Endothelial cell of umbilical vein (primary cell): ENCODE data around the gene ODF4. TPM values are rescaled to one million over a fixed set of nuclear protein-coding genes. Genes with fewer than 3 reads are reported as not detected.

Source experiments
- BruUV-seq: library from RNA; stranded (reverse); fragments of 400-500 nt; replicated peaks from 2 replicates; lab custom pipeline; 2021; lab: Mats Ljungman, UMichigan
- CTCF ChIA-PET: fragments of 300-600, 350-600 bp; sonication (Branson Sonifier 250); formaldehyde crosslinking; loops from one replicate; lab custom pipeline; 2021; ENCODE audit warnings: antibody characterized with exemption, inconsistent platforms; lab: Charles Lee
- POLR2A ChIA-PET: fragments of 300-600, 350-600 bp; sonication (Branson Sonifier 250); formaldehyde crosslinking; loops from one replicate; lab custom pipeline; 2021; ENCODE audit warnings: antibody characterized with exemption, inconsistent platforms; lab: Charles Lee
- DNase-seq: peaks from one replicate; pipeline ENCODE4 v3.0.0-alpha.2; 2011; ENCODE audit warnings: low read depth, low spot score
- FAIRE-seq: peaks from 2 replicates; lab custom pipeline; 2011; peaks lifted over from hg19 to GRCh38; lab: Jason Lieb, UNC
- H2AFZ ChIP-seq: 2 replicates; pipeline ENCODE4 v1.6.0; 2012; ENCODE audit warnings: low read depth, low read length, control low read depth, inconsistent platforms
- H3K27ac ChIP-seq: 2 replicates; pipeline ENCODE4 v1.5.1; 2011; ENCODE audit warnings: low read depth, mild to moderate bottlenecking, control low read depth, low read length, moderate library complexity; ENCODE audit not compliant: insufficient read depth
- H3K27me3 ChIP-seq, 2 experiments: 2 replicates each; pipeline versions ENCODE4 v1.6.0 to v1.6.1; 2011; ENCODE audit warnings: low read length in 2 of 2, mixed read lengths in 1 of 2; ENCODE audit not compliant: control insufficient read depth in 2 of 2, insufficient read depth in 2 of 2
- H3K36me3 ChIP-seq, 2 experiments: 2 replicates in 1 of 2; 3 replicates in 1 of 2; pipeline ENCODE4 v1.5.1; 2011; ENCODE audit warnings: low read length in 2 of 2, mild to moderate bottlenecking in 1 of 2, moderate library complexity in 1 of 2; ENCODE audit not compliant: control insufficient read depth in 2 of 2, insufficient read depth in 2 of 2; ENCODE audit errors: extremely low read depth in 1 of 2
- H3K4me1 ChIP-seq: 3 replicates; pipeline ENCODE4 v1.5.1; 2011; ENCODE audit warnings: mild to moderate bottlenecking, low read length; ENCODE audit not compliant: control insufficient read depth, insufficient read depth; ENCODE audit errors: extremely low read depth
- H3K4me2 ChIP-seq: 2 replicates; pipeline ENCODE4 v1.6.1; 2011; ENCODE audit warnings: low read length, control low read depth, mixed read lengths; ENCODE audit not compliant: insufficient read depth
- H3K4me3 ChIP-seq, 3 experiments: fragments of 200-600 bp in 1 of 3; sonication (generic), shearing (Covaris generic) in 1 of 3; replicated peaks in 1 of 3; 2 replicates each; pipeline ENCODE4 v1.5.1; 2011 to 2016; ENCODE audit warnings: control low read depth in 3 of 3, low read length in 3 of 3, mild to moderate bottlenecking in 2 of 3, inconsistent platforms in 1 of 3, low read depth in 1 of 3, moderate library complexity in 1 of 3; ENCODE audit not compliant: insufficient read depth in 1 of 3
- H3K79me2 ChIP-seq: 2 replicates; pipeline ENCODE4 v1.6.0; 2012; ENCODE audit warnings: low read length, inconsistent platforms; ENCODE audit not compliant: control insufficient read depth, insufficient read depth
- H3K9ac ChIP-seq: replicated peaks from 2 replicates; pipeline ENCODE3; 2011; ENCODE audit warnings: low read length, control low read depth; ENCODE audit not compliant: insufficient read depth; ENCODE audit errors: extremely low read depth
- H3K9me1 ChIP-seq: replicated peaks from 3 replicates; pipeline ENCODE4 v1.6.0; 2011; ENCODE audit warnings: mild to moderate bottlenecking, low read length; ENCODE audit not compliant: control insufficient read depth, insufficient read depth; ENCODE audit errors: extremely low read depth
- H3K9me3 ChIP-seq: replicated peaks from 2 replicates; pipeline ENCODE4 v1.5.1; 2012; ENCODE audit warnings: low read length, inconsistent platforms; ENCODE audit not compliant: control insufficient read depth, insufficient read depth
- H4K20me1 ChIP-seq: replicated peaks from 2 replicates; pipeline ENCODE3; 2011; ENCODE audit warnings: mild to moderate bottlenecking, low read length; ENCODE audit not compliant: control insufficient read depth, insufficient read depth; ENCODE audit errors: extremely low read depth
- EZH2 ChIP-seq: IDR thresholded peaks from 2 replicates; pipeline ENCODE4 v1.6.1; 2012; ENCODE audit warnings: borderline replicate concordance, low read depth, mild to moderate bottlenecking, moderate library complexity, low read length, inconsistent platforms; ENCODE audit not compliant: severe bottlenecking
- FOS ChIP-seq: IDR thresholded peaks from 2 replicates; pipeline ENCODE4 v1.6.1; 2011; ENCODE audit warnings: mild to moderate bottlenecking, low read length, moderate library complexity, borderline replicate concordance; ENCODE audit not compliant: insufficient read depth
- GATA2 ChIP-seq: IDR thresholded peaks from 2 replicates; pipeline ENCODE4 v1.7.0; 2011; ENCODE audit warnings: low read depth, mild to moderate bottlenecking, moderate library complexity, mixed read lengths, low read length; ENCODE audit not compliant: insufficient read length, insufficient read depth
- JUN ChIP-seq: IDR thresholded peaks from 2 replicates; pipeline ENCODE4 v1.6.1; 2011; ENCODE audit warnings: borderline replicate concordance, low read depth; ENCODE audit not compliant: insufficient read length, insufficient read depth
- MYC ChIP-seq: IDR thresholded peaks from one replicate; pipeline ENCODE4 v1.6.1; 2011; ENCODE audit warnings: mild to moderate bottlenecking, low read depth, low read length
- POLR2A ChIP-seq: IDR thresholded peaks from 2 replicates; pipeline ENCODE4 v1.6.1; 2012; ENCODE audit warnings: low read depth, mild to moderate bottlenecking, control low read depth, low read length
- POLR2AphosphoS5 ChIP-seq: IDR thresholded peaks from 2 replicates; pipeline ENCODE4 v1.6.1; 2012; ENCODE audit warnings: low read depth, mild to moderate bottlenecking, control low read depth, low read length, moderate library complexity; ENCODE audit not compliant: insufficient read depth
- dilution Hi-C: fragments of 300-500 bp; cut with MboI; formaldehyde crosslinking; loops from one replicate; pipeline ENCODE4 v1.15.0; 2019; ENCODE audit warnings: low sequenced_read_pairs; ENCODE audit not compliant: extremely low pct_ligation_motif_present
- intact Hi-C: fragments of 100-400 bp; cut with micrococcal nuclease; formaldehyde crosslinking; loops from one replicate; pipeline ENCODE4 v1.10.0; 2022
- polyA plus RNA-seq, 4 experiments: library from polyadenylated mRNA; depleted of rRNA in 3 of 4; stranded (reverse) in 3 of 4; unstranded in 1 of 4; fragments of >200 nt; gene quantifications; 2 replicates each; pipeline versions ENCODE4 v1.2.1 to v1.2.3, GENCODE V29; 2011 to 2012; ENCODE audit warnings: missing spikeins in 1 of 4
- total RNA-seq: library from RNA; stranded (reverse); gene quantifications from 2 replicates; pipeline ENCODE4 v1.2.3, GENCODE V29; 2021
- TF ChIP-seq, protein P1 (sequence below): IDR thresholded peaks from 2 replicates; pipeline ENCODE4 v1.6.1; 2011; ENCODE audit not compliant: insufficient read depth, insufficient read length
- TF ChIP-seq, protein P2 (sequence below), 2 donors: IDR thresholded peaks; 1 replicate in 1 of 2; 2 replicates in 1 of 2; pipeline ENCODE4 v1.5.1; 2011; ENCODE audit warnings: low read length in 2 of 2, mild to moderate bottlenecking in 2 of 2, moderate library complexity in 2 of 2, control low read depth in 1 of 2, inconsistent platforms in 1 of 2, low read depth in 1 of 2; ENCODE audit not compliant: insufficient read depth in 1 of 2; ENCODE audit errors: extremely low read depth in 1 of 2

Gene ODF4
- total and polyA plus RNA-seq, 2 donors (not counting 3 experiments of a cell fraction or from before 2014, with no cell fraction given): not detected

DNA sequence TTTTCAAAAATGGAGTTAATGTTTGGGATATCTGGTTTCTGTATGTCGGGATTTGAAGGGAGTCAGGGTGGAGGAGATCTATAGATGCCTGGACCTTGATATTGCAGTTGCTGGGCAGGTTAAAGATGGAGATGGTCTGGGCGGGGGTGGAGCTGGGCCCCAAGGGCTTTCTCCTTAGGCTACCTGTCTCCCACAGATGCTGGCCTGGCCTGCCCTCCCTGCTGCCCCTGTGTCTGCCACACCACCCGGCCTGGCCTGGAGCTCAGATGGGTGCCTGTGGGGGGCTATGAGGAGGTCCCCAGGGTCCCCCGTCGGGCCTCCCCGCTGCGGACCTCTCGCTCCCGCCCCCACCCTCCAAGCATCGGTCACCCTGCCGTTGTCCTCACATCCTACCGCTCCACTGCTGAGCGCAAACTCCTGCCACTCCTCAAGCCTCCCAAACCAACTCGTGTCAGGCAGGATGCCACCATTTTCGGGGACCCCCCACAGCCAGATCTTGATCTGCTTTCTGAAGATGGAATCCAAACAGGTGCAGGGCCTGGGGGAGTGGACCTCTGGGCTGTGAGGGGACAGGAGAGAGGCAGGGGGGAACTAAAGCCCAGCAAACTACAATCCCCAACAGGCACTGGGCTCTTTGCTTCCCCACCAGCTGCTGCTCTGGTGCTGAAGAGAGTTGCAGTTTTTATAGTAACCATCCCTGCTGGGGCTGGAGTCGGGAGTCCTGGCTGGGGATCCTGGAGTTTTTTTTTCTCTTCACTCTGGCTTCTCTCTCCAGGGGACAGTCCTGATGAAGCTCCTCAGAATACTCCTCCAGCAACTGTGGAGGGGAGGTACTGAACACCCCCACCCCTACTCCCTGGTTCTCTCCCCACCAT, 26.7 kb upstream of the ODF4 start:
- H3K27me3 ChIP-seq: no peaks in the 10 kb centered on the region
- POLR2A ChIA-PET: interaction anchor here (1.1 kb wide), 1 partner anchor 13 kb away, joined by 5 read pairs; no protein-coding TSS in a partner anchor

More for the DNA sequence above, 26.7 kb upstream of the ODF4 start:
- Histone ChIP-seq H3K27ac (no peak overlapping the region), H4K20me1 (no peaks in the 10 kb centered on the region), H2AFZ (no peak overlapping the region), H3K4me1 (peaks cover 31% of the 10 kb centered on the region), H3K9ac (no peak overlapping the region), H3K9me1 (no peaks in the 10 kb centered on the region), H3K9me3 (no peaks in the 10 kb centered on the region), H3K36me3 (peaks cover 9 to 31% of the 10 kb centered on the region in 2 experiments), H3K4me2 (no peak overlapping the region), H3K4me3 (no peak overlapping the region), H3K79me2 (peaks cover 32% of the 10 kb centered on the region)
- BruUV-seq: TSS peak; percentile 26
- CTCF ChIA-PET: interaction anchor here (1.2 kb wide), 1 partner anchor 14 kb away, joined by 4 read pairs; no protein-coding TSS in a partner anchor
- intact Hi-C loops (no loop called here), dilution Hi-C loops (no loop called here)
- TF ChIP-seq FOS (no peak), EZH2 (no peak), POLR2AphosphoS5 (no peak), MYC (no peak), JUN (no peak), GATA2 (no peak), POLR2A (no peak)
- TF ChIP-seq, protein P1, sequence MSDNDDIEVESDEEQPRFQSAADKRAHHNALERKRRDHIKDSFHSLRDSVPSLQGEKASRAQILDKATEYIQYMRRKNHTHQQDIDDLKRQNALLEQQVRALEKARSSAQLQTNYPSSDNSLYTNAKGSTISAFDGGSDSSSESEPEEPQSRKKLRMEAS: no peak
- TF ChIP-seq, protein P2, sequence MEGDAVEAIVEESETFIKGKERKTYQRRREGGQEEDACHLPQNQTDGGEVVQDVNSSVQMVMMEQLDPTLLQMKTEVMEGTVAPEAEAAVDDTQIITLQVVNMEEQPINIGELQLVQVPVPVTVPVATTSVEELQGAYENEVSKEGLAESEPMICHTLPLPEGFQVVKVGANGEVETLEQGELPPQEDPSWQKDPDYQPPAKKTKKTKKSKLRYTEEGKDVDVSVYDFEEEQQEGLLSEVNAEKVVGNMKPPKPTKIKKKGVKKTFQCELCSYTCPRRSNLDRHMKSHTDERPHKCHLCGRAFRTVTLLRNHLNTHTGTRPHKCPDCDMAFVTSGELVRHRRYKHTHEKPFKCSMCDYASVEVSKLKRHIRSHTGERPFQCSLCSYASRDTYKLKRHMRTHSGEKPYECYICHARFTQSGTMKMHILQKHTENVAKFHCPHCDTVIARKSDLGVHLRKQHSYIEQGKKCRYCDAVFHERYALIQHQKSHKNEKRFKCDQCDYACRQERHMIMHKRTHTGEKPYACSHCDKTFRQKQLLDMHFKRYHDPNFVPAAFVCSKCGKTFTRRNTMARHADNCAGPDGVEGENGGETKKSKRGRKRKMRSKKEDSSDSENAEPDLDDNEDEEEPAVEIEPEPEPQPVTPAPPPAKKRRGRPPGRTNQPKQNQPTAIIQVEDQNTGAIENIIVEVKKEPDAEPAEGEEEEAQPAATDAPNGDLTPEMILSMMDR (IDR thresholded peaks at IDR 0.05; ENCODE audit: extremely low read depth in 1 of 2, insufficient read depth in 1 of 2, low read depth in 1 of 2, low read length in 2 of 2): no peak
- DNase-seq (no peak), FAIRE-seq (peak; percentile 33)
